SK-N-MC (cell line): ENCODE measurements around the gene CDAN1.
"Not testable (repeated sequence)": the region's sequence is repeated elsewhere in the genome, so short reads cannot be mapped to it uniquely, and the experiment has no call there.

Experiments
- EZH2 ChIP-seq: fragments of 200-600 bp; sonication (generic); IDR thresholded peaks from one replicate; pipeline ENCODE4 v1.6.1; 2017; ENCODE audit warnings: antibody characterized with exemption
- POLR2AphosphoS5 ChIP-seq: IDR thresholded peaks from 2 replicates; pipeline ENCODE4 v1.6.1; 2012; ENCODE audit warnings: mild to moderate bottlenecking, low read depth, low read length, borderline replicate concordance

DNA sequence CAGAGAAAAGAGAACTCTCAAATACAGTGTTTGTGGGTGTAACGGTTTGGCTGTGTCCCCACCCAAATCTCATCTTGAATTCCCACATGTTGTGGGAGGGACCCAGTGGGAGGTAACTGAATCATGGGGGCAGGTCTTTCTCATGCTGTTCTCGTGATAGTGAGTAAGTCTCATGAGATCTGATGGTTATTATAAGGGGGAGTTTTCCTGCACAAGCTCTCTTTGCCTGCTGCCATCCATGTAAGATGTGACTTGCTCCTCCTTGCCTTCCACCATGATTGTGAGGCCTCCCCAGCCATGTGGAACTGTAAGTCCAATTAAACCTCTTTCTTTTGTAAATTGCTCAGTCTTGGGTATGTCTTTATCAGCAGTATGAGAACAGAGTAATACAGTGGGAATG, 24.9 kb upstream of the CDAN1 start:
- TF ChIP-seq POLR2AphosphoS5, EZH2: not testable (repeated sequence)
